SKM-1 treated with dmso at 0.1 percent for 144 hours (cell line): Measurements from ENCODE around the gene CRYAB.
A peak's percentile ranks its signal among the peaks of the same experiment; 100 is the strongest.
"Not testable (repeated sequence)": the region's sequence is repeated elsewhere in the genome, so short reads cannot be mapped to it uniquely, and the experiment has no call there.

Experiments used
- DNase-seq: peaks from one replicate; lab custom pipeline; 2025; ENCODE audit not compliant: unreplicated experiment; lab: John Stamatoyannopoulos, UW

Gene CRYAB

DNA sequence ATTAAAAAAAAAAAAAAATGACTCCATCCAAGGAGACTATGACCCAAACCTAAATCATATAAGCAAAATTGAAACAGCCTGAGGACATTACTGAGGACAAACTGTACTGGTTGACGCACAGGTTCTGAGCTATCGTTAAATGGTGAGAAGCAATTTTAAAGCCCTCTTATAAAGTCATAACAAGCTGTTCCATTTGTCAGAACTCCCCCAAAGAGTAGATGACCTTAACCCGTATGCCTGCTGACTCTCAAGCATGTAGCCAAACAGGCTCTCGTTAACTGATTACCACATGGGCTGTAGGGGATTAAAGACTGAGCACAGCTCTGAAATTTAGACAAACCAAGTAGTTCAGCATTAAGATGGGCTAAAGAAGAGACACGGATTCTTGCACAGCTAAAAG, 2.2 kb downstream of the CRYAB start:
- DNase-seq, result no peak

DNA sequence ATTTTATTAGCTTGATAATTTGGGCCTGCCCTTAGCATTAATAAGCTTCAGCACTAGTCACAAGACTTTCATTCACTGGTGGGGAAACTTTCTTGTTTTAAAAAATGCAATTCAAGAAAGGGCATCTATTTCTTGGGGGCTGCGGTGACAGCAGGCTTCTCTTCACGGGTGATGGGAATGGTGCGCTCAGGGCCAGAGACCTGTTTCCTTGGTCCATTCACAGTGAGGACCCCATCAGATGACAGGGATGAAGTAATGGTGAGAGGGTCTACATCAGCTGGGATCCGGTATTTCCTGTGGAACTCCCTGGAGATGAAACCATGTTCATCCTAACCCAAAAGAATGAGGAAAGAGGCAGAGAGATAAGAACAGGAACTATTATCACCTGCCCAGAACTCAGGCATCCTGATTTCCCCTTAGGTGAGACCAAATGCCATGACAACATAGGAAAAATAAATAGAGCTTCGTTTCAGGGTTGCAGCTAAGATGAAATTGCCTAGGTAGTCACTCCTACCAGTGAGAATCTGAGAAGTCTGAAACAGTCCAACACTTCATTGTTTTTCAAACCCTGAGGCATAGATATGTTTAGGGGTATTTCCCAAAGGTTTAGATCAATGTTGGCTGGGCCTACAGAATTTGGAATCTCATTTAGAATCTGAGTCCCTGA, 2.8 kb downstream of the CRYAB start:
- DNase-seq, result no peak

DNA sequence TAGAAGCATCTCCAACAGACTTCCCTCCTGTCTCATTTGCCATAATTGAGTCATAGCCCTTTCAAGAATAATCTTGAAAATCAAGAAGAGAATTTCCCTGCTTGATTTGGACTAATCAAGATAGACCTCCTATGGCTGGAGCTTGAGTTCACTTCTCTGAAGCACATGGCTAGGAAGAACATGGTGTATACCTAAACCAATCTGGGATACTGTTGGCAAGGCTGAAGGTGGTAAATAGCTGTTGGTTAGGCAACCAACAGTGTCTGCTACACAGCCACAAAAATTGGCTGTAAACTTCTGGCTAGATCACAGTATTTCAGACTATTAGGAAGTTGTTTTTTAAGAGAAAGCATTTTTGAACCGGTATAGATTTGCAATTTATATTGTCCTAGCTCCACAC, 4.9 kb downstream of the CRYAB start:
- DNase-seq, result no peak

DNA sequence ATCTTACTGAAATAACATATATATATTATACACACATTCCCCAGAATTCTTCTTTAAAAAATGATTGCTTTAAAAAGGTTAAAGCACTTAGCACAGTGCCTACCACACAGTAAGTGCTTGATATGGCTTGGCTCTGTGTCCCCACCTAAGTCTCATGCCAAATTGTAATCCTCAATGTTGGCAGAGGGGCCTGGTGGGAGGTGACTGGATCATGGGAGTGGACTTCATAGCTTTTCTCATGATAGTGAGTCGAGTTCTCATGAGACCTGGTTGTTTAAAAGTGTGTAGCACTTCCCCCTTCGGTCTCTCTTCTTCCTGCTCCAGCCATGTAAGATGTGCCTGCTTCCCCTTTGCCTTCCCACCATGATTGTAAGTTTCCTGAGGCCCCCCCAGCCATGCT, 6.2 kb downstream of the CRYAB start:
- DNase-seq, result no peak

DNA sequence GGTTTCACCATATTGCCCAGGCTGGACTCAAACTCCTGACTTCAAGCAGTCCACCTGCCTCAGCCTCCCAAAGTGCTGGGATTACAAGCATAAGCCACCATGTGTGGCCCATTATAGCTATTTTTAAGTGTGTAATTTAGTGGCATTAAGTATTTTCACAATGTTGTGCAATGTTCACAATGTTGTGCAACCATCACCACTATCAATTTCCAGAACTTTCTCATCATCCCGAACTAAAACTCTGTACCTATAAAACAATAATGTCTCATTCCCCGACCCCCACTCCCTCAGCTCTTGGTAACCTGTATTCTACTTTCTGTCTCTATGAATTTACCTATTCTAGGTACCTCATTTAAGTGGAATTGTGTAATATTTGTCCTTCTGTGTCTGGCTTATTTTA, 24.7 kb downstream of the CRYAB start:
- no peak for DNase-seq

DNA sequence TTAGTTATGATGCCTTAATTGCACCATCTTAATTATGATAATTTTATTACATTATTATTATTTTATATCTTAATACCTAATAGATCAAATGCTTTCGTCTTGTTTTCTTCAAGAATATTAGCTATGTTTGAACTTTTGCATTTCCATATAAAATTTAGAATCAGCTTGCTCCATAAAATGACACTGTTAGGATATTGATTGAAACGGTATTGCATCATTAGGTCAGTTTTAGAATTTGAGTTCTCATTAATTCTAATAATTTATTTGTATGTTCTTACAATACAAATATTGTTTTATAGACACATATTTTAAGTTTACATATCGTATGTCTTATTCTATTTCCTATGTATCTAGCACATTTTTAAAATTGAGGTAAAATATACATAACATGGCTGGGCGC, 25.5 kb downstream of the CRYAB start:
- DNase-seq, result no peak

DNA sequence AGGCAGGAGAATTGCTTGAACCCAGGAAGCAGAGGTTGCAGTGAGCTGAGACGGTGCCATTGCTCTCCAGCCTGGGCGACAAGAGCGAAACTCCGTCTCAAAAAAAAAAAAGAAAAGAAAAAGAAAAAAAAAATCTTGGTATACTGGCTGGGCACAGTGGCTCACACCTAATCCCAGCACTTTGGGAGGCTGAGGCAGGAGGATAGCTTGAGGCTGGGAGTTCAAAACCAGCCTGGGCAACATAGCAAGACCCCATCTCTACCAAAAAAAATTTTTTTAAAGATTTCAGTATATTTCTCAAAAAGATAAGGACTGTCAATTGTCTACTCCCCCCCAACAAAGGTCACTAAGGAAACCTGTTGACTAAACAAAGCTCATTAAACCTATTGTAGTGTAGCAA, 26.5 kb downstream of the CRYAB start:
- not testable (repeated sequence) for DNase-seq

DNA sequence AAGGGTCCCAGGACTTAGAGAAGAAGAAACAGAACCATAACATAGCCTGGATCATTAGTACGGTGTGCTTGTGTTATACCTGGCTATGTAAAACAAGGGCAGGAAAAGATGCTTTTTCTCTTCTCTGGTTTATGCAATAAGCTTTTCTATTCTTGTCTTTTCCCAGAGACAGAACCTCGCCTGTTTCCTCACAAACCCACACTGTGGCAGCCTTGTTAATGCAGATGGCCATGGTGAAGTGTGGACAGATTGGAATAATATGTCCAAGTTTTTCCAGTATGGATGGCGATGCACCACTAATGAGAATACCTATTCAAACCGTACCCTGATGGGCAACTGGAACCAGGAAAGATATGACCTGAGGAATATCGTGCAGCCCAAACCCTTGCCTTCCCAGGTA, 29.4 kb downstream of the CRYAB start:
- no peak for DNase-seq

DNA sequence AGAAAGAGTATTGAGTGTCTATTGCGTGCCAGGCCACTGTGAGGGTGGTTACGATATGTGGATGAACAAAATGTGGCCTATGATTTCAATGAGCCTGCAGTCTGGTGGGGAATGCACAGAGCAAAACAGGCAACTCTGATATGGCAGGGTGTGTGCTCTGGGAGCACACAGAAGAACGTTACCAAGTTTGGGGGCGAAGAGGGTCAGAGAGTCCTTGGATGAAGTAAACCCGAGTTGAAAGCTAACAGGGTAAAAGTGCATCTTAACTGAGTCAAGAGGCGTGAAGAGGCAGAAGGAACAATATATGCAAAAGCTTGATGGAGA, 32.0 kb downstream of the CRYAB start:
- DNase-seq, result no peak

DNA sequence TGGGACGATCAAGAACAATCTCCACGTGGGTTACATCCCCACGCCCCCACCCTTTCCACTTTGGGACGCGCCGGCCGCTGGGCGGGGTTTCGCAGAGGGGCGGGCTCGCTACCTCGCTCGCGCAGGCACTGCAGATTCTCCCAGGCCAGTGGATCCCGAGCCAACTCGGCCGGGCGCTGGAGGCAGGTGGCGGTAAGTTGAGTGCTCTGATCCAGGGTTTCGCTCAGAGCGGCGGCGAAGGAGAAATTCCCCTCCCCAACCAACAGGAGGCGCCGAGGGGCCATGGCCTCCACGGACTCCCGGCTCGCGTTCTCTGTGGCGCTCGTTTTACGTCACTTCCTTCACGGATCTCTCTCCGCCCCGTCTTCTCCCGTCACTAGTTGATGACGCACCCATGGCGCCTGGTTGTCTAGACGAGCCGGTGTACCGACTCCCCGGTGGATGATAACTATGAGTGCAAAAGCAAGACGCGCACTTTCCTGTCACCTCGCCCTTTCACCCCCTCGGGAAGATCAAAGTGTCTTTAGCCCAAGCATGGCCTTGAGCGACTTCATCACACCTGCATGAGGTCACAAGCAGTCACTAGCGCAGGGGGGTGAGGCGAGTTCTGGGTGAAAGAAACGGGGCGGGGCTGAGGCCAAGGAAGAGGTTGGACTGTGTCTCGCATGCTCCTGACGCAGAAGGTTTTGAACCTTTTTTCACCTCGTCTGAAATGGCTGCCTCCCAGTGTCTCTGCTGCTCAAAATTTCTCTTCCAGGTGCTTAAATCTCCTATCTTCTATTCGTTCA, 32.5 kb downstream of the CRYAB start, which contains the start of the genes CFAP68 and FDXACB1:
Gene CFAP68, plus strand, starts transcription at position 693 of the 788 bp plus-strand sequence. Its CDS starts 20 bp downstream, at position 713.
Gene FDXACB1, minus strand, starts transcription at position 317 of the 788 bp plus-strand sequence. Its CDS starts 33 bp downstream, at position 284.
- DNase-seq, result peak; percentile 96

DNA sequence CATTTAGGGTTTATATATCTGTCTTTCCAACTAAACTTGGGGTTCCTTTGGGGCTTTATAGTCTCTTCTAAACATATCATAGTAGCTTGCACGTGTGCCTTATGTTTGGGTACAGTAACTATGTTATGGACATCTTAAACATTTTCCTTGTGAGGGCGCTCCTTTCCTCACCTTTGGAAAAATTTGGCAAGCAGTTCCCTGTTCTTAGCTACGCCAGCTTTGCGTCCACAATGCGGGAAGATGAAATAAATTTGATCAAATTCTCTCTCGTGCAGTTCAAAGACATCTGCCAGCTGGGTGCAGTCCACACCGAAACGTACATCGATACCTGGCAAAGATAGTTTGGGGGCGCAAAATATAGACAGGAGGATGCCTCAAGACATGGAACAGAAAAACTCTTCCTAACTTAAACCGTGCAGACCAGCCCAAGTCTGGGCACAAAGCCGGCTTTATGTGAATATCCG, 33.2 kb downstream of the CRYAB start:
- DNase-seq, result no peak

DNA sequence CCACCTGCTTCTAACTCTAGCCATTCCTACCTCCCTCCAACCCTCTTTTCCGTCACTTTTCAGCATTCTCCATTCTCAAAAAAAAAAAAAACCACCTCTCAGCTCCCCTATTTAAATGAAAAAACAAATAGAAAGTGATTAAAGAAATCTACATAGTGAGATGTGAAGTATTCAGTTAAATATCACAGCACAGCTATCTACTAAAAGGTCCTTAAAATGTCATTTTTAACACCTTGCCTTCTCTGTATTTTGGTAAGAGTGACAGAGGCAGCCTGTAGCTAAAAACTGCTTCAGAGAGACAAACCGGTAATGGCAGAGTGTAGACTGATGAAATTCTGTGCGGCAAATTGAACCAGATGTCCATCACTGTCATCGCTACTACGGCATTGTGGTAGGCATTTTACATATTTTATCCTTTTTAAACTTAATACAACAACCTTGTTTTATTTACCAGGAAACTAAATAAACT, 39.8 kb downstream of the CRYAB start:
- no peak for DNase-seq

DNA sequence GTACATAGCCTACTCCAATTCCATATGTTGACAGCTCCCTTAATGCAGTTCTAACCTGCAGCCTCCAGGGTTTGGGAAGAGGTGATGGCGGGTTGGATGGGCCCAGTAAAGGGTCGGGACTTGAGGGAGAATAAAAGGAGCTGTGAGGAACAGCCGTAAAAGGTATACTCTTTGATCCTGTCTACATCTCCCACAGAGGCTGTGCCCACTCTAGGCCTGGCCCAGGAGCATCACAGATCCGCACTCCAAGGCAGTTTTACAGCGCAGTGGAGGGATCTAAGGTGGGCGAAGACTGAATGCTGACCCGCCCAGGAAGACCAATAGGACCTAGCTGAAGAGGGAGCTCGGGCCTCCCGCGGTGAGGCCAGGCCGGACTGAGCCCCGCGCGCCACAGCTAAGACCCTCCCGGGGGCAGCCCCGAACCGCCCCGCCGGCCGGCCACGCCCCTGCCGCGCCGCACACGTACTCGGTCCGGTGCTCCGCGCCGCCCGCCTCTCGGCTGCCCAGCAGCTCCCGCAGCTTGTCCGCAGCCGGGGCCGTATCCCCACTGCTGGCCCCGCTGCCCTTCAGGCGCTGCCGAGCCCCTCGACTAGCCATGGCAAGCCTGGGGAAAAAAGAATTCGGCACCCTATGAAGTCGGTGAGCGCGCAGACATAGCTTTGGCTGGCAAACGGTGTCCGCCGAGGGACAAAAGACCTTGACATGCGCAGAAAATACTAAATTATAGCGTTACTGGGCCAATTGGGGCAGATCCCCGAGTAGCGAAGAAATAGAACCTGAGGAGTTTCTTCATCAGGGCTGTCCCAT, 40.5 kb downstream of the CRYAB start, which contains the start of gene ALG9:
Gene ALG9, minus strand, starts transcription at position 696 of the 807 bp plus-strand sequence. Its CDS starts 99 bp downstream, at position 597.
- peak; percentile 58 for DNase-seq

DNA sequence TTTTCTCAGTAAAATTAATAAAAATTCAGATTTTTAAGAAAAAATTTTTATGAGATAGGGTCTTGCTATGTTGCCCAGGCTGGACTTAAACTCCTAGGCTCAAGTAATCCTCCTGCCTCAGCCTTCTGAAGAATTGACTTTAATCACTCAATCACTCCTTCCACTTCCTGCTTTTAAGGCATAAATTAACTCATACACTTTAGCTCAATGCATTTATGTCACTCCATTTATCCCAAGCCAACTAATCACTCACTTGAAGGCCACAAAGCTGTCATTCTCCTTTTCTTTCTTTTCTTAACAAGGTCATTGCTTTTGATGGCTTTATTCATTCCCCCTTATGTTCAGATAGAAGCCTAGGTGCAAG, 41.1 kb downstream of the CRYAB start:
- DNase-seq, result no peak

DNA sequence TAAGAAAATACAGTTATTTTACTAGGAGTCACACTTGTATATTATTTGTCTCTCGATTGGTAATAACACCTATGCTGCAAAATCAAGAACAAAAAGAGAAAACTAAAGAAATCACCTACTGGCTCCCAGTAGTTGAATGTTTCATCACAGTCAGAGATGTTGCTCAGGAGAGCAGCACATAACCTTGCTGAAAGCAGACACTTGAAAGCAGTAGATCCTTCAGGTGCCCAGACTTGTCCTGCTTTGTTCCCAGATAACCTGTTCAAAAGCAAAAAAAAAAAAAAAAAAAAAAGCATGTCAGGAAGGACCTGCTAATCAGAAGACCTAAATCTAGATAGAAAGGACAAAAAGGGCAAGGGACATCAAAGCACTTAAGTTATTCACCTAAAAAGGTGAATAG, 41.5 kb downstream of the CRYAB start:
- DNase-seq, result no peak

DNA sequence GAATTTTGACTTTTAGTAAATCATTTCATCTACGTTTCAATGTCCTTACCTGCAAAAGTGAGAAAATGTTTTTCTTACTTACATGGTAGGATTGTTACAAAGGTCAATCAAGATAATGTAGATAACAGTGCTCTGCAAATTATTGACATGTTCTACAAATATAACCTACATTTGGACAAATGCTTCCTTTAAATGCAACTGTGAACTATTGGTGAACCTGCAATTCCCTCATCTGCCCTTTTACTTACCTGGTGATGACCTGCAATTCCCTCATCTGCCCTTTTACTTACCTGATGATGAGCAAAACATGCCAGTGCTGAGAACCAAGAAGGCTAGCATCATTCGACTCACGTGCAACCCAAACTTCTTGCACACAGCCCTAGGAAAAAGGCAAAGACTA, 51.3 kb downstream of the CRYAB start:
- no peak for DNase-seq
